ENCODE results near the gene MAP4.

- TF ChIP-seq CTCF (IDR thresholded peaks at IDR 0.05; ENCODE audit: poor library complexity, severe bottlenecking): no peak
- TF ChIP-seq EZH2 (IDR thresholded peaks at IDR 0.05; ENCODE audit: borderline replicate concordance, insufficient read depth, low read length, poor library complexity, severe bottlenecking): no peak
- no peak for TF ChIP-seq EP300 (conservative IDR thresholded peaks at IDR 0.05; ENCODE audit: poor library complexity, severe bottlenecking)
- no peak for TF ChIP-seq RAD21 (conservative IDR thresholded peaks at IDR 0.05)
- no peak for TF ChIP-seq POLR2AphosphoS5 (IDR thresholded peaks at IDR 0.05)
- no peak for TF ChIP-seq MXI1 (conservative IDR thresholded peaks at IDR 0.05; ENCODE audit: poor library complexity, severe bottlenecking)
- no peak for TF ChIP-seq TAF1 (IDR thresholded peaks at IDR 0.05; ENCODE audit: low read depth)
Measured at GRCh38 chr3:48002787-48003186, 13.4 kb downstream of the MAP4 start.
